Measurements from ENCODE around the gene SLC35C1. TPM values are rescaled to one million over a fixed set of nuclear protein-coding genes. Genes with fewer than 3 reads are reported as not detected.
"Not testable (repeated sequence)": the region's sequence is repeated elsewhere in the genome, so short reads cannot be mapped to it uniquely, and the experiment has no call there.

The SLC35C1 gene
- total RNA-seq, 1 donor from 2014 or later, result 5.3 TPM

GRCh38 chr11:45811571-45812290 lies 6.8 kb downstream of the SLC35C1 start:
- DNase-seq, result no peak

GRCh38 chr11:45812581-45813548 lies 7.9 kb downstream of the SLC35C1 start:
- DNase-seq, result no peak

GRCh38 chr11:45815747-45816146 lies 10.8 kb downstream of the SLC35C1 start:
- no peak for DNase-seq

DNA sequence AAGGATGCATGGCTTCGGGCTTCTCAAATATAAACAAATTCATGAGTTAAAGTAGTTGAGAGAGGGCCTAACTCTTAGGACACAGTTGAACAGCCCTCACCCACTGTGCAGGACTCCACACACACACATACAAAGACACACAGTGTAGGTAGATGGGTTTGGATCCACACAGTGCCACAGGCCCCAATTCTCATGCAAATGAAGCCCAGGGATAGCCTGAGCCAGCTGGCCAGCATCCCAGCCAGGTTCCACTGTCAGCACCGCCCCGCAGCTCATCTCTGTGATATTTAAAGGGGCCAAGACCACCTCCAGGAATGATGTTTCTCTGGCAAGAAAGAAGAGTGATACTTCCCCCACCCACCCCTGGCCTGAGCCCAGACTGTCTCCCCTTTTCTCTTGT lies 11.7 kb downstream of the SLC35C1 start:
- DNase-seq, result no peak

GRCh38 chr11:45817191-45817590 lies 12.2 kb downstream of the SLC35C1 start:
- DNase-seq, result no peak

GRCh38 chr11:45818961-45819605 lies 14.1 kb downstream of the SLC35C1 start:
- DNase-seq, result no peak

DNA sequence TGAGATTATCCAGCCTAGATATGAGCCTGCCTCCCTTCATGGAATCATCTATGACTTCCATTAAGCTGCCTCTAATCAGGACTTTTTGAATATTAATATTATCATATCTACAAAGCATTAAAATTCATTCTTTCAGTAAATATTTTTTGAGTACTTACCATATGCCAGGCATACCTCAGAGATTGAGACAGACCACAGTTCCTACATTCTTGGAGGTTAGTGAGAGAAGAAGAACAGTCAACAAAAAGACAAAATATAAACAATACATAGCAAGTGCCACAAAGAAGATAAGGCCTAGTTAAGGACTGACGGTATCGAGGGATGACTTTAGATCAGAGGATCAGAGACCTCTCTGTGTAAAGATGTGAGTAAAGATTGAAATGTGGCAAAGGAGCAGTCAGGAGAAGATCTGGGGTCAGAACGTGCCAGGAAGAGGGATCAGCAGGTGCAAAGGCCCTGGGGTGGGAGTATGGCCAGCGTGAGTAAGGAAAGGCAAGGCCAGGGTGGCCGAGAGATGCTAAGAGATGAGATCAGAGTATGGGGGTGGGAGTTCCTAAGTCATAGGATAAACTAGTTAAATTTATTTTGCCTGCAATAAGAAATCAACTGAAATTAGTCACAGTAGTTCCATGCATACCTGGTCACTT lies 15.4 kb downstream of the SLC35C1 start:
- no peak for DNase-seq

GRCh38 chr11:45826492-45826891 lies 21.5 kb downstream of the SLC35C1 start:
- not testable (repeated sequence) for DNase-seq

DNA sequence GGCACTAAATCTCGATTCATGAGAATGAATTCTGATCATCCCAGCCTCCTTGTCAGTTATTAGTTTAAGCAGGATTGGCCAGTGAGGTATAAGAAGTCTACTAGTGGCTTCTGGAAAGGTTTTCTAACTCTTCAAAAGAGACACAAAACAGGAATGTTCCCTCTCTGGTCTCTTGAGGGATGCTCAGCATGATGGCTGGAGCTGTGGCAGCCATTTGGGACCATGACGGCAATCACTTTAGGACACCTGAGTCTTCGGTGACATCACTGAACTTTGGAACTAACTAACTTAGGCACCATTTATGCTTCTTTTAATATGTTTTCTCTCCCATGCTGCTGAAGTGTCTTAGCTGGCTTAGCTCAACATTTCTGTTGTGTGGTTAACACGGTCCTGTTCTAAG lies 22.2 kb downstream of the SLC35C1 start:
- DNase-seq, result no peak

- no peak for DNase-seq
Observed at GRCh38 chr11:45828996-45829395, 24.0 kb downstream of the SLC35C1 start.

DNA sequence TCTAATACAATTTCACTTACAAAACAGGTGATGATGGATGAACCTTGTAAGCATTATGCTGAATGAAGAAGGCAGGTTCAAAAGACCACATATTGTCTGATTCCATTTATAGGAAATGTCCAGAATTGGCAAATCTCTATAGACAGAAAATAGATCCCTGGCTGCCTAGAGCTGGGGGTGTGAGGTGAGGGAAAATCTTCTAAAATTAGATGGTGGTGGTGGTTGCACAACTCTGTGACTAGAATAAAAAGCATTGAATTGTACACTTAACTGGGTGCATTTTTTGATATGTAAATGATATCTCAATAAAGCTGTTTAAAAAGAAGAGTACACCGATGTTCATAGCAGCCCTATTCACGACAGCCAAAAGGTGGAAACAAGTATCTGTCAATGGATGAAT lies 25.6 kb downstream of the SLC35C1 start:
- DNase-seq, result no peak

GRCh38 chr11:45832811-45833441 lies 28.0 kb downstream of the SLC35C1 start:
- DNase-seq, result no peak

DNA sequence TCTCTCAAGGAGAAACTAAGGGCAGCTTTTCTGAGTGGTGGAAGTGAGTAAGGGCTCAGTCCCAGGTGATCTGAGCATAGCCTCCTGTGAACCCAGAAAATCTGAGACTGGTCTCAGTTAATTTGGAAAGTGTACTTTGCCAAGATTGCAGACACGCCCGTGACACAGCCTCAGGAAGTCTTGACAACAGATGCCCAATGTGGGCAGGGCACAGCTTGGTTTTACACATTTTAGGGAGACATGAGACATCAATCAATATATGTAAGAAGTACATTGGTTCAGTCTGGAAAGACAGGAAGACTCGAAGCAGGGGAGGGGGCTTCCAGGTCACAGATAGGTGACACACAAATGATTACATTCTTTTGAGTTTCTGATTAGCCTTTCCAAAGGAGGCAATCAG lies 28.8 kb downstream of the SLC35C1 start:
- no peak for DNase-seq

DNA sequence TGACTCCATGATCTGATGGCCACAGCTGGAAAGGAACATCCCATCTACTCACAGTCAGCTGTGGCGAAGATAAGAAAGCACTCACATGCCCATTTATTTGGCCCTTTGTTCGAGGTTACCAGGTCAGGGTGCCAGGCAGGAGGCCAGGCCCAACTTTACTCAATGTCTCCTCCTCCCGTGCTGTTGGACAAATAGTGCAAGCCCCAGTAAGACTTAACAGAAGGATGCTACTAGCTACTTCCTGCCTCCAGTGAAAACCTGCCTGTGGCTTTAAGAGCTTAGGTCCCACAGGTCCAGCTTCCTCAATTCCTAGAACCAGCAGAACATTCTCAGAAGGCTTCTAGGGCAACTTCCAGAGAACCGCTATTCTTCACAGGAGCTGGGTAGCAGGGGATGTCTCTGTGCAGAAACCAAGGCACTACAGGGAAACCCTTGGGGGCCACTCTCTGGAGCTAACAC lies 29.4 kb downstream of the SLC35C1 start:
- no peak for DNase-seq

DNA sequence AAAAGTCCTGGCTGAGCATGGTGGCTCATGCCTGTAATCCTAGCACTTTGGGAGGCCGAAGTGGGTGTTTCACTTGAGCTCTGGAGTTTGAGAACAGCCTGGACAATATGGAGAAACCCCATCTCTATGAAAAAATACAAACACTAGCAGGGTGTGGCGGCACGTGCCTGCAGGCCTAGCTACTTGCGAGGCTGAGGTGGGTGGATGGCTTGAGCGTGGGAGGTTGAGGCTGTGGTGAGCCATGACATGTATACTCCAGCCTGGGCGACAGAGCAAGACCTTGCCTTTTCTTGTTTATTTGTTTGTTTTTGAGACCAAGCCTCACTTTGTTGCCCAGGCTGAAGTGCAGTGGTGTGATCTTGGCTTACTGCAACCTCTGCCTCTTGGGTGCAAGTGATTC lies 34.3 kb downstream of the SLC35C1 start:
- no peak for DNase-seq

- DNase-seq, result not testable (repeated sequence)
Observed at GRCh38 chr11:45840251-45840650, 35.3 kb downstream of the SLC35C1 start.

GRCh38 chr11:45843158-45843924 lies 38.4 kb downstream of the SLC35C1 start:
- DNase-seq, result peak; percentile 80

- no peak for DNase-seq
Observed at GRCh38 chr11:45844822-45845578, 40.1 kb downstream of the SLC35C1 start.

DNA sequence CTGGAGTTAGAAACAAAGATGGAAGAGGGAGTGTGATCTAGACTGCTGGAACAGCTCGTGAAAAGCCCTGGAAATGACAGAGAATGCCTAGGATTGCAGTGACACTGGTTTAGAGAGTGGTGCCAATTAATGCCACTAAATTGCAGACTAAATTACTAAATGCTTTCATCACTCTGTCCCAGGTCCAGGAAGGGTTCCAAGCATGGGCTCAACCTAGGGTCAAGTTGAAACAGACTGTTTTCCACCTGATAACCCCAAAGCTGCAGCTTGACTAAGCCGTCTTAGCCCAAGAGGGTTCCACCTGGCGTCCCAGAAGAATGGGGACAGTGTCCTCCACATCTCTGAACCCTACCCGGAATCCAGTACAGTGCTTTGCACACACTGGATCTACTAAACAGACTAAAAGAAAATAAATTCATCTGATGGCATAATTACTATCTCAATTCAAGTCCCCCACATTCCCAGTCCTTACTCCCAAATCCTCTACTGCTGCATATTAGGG lies 41.3 kb downstream of the SLC35C1 start:
- DNase-seq, result no peak
